Measurements from ENCODE around the gene SGMS2.
A peak's percentile ranks its signal among the peaks of the same experiment; 100 is the strongest.
"Not testable (repeated sequence)": the region's sequence is repeated elsewhere in the genome, so short reads cannot be mapped to it uniquely, and the experiment has no call there.

SGMS2 gene

DNA sequence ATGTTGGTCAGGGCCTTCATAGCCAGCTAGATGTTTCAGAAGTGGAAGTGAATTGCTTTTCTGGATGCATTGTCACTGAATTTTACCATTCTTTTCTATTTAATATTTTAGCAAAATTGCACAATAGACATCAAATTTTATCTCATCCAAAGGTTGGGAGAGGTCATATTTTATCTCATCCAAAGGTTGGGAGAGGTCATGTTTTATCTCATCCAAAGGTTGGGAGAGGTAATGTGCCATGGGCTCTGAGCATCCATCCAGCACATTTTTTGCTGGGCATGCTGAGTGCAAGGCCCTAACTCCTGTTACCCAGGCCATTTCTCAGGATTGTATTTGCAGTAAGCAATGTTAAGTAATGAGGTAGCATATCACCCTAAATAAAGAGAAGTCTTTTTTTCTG lies 91.9 kb downstream of the SGMS2 start:
- DNase-seq = no peak

DNA sequence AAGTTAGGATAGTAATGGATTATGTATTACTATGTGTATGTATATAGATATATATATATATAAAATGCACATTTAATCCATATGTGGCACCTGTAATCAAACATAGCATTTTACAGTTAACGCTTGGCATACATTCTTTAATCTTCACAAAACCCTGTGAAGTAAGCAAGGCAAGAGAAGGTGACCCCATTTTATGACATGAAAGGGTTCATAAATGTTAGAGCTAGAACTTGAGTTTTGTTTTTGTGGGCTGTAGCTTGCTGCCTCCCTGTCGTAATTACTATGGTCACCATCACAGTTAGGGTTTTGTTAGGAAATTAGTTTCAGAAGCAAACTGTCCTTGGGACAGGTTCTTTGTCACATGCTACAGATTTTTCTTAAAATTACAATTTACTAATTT lies 92.8 kb downstream of the SGMS2 start:
- DNase-seq = no peak

- no peak for DNase-seq
Observed at GRCh38 chr4:107922486-107923473, 98.0 kb downstream of the SGMS2 start.

GRCh38 chr4:107925713-107926112 lies 101.0 kb downstream of the SGMS2 start:
- not testable (repeated sequence) for DNase-seq

DNA sequence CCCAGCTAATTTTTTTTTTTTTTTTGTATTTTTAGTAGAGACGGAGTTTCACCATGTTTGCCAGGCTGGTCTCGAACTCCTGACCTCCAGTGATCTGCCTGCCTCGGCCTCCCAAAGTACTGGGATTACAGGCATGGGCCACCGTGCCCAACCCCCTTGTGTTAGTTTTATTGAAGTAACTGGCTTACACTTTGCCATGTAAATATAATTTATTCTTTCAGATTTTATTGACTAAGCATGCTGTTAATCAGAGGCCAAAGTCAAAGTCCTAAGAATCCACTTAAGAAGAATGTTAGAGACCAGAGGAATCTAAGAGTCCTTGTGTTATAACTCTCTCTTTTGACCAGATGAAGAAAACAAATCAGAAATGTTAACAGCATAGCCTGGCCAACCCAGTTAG lies 102.1 kb downstream of the SGMS2 start:
- not testable (repeated sequence) for DNase-seq

- peak; percentile 18 for DNase-seq
Observed at GRCh38 chr4:107930821-107931774, 106.4 kb downstream of the SGMS2 start, which contains the start of gene CYP2U1. CYP2U1 (plus strand) TSS chr4:107931549; CDS start chr4:107931644, 95 bp downstream.

GRCh38 chr4:107931775-107932321 lies 107.1 kb downstream of the SGMS2 start:
- DNase-seq = no peak

- DNase-seq = no peak
Observed at GRCh38 chr4:107935246-107935645, 110.5 kb downstream of the SGMS2 start.

GRCh38 chr4:107937040-107937439 lies 112.3 kb downstream of the SGMS2 start:
- no peak for DNase-seq

DNA sequence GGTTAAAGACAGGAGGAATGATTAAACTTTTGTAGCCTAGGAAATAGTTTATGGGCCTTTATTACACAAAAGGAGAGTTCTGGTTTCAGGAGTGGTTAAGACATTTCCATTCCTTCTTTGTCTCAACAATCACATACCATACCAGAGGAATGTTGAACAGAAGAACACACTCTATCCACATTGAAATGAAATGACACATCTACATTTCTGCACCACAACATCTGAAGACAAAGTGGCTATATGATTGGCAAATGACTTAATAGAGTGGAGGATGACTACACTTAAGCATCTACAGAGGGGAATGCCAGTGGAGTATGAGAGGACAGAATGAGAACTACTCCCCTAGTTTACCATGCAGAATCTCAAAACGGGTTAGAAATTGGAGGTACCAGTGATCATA lies 114.6 kb downstream of the SGMS2 start:
- no peak for DNase-seq

- DNase-seq = no peak
Observed at GRCh38 chr4:107945809-107946208, 121.1 kb downstream of the SGMS2 start.

DNA sequence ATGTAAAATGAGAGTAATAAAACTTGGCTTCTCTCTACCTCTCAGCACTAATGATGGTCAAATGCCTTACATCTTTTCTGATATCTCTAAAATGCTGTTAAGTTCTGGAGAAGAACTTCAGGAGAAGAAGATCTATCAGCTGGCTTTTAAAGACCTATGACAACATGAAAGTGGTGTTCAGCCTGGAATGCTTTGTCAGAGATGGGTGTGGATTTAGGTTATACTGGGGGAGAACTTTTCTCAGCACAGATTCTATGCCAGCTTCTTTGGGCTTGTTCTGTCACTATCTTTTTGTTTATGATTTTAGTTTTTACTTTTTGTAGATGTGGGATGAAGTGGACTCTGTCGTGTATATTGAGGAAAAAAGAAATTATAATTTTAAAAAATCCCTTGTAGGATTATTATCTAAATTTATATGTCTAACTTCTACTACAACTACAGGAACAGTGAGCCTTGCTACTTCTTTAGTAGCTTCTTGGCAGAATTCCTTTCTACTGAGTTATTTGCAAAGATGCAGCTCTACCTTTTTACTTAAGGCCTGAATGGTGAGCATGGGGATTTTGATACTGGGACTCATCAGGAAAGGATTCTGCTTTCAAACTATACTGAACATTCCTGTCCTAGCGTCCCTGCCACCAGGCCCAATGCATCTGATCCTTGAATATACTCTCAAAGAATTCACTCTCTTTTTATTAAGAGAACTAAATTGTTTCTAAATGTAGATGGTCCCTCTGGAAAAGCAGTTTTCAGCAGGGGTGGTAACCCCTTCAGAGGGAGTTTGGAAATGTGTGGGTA lies 126.2 kb downstream of the SGMS2 start:
- DNase-seq = no peak

GRCh38 chr4:107951551-107951950 lies 126.8 kb downstream of the SGMS2 start:
- no peak for DNase-seq

DNA sequence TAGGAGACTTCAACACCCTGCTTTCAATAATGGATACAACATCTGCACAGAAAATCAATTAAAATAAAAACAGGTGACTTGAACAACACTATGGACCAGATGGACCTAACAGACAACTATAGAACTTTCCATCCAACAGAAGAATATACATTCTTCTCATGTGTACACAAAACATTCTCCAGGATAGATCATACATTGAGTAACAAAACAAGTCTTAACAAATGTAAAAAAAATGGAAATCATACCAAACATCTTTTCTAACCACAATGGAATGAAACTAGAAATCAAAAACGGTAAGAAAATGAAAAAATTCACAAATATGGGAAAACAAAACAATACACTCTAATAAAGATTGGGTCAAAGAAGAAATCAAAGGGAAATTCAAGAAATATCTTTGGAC lies 131.3 kb downstream of the SGMS2 start:
- no peak for DNase-seq
